Trophoblast cell (in vitro differentiated cells and primary cell): ENCODE data around the gene PGF.
A peak's percentile ranks its signal among the peaks of the same experiment; 100 is the strongest.

Experiments used
- DNase-seq, 2 donors: peaks; one replicate each; pipeline ENCODE4 v3.0.0-alpha.2; 2016
- H2AFZ ChIP-seq: 2 replicates; pipeline ENCODE4 v1.6.1; 2013; ENCODE audit warnings: low read length, moderate library complexity, mild to moderate bottlenecking; ENCODE audit not compliant: insufficient read depth, poor library complexity
- H2AK5ac ChIP-seq: 2 replicates; pipeline ENCODE4 v1.6.1; 2013; ENCODE audit warnings: mild to moderate bottlenecking, low read length
- H2BK120ac ChIP-seq: 2 replicates; pipeline ENCODE4 v1.6.1; 2013; ENCODE audit warnings: low read length, mild to moderate bottlenecking, moderate library complexity; ENCODE audit not compliant: insufficient read depth, poor library complexity
- H2BK12ac ChIP-seq: 2 replicates; pipeline ENCODE4 v1.6.1; 2013; ENCODE audit warnings: mild to moderate bottlenecking, low read length, moderate library complexity
- H2BK5ac ChIP-seq: 2 replicates; pipeline ENCODE4 v1.6.1; 2013; ENCODE audit warnings: low read length, low read depth, moderate library complexity, mild to moderate bottlenecking; ENCODE audit not compliant: poor library complexity
- H3K14ac ChIP-seq: 2 replicates; pipeline ENCODE4 v1.6.1; 2013; ENCODE audit warnings: mild to moderate bottlenecking, low read length
- H3K18ac ChIP-seq: 2 replicates; pipeline ENCODE4 v1.6.1; 2013; ENCODE audit warnings: mild to moderate bottlenecking, low read length
- H3K23ac ChIP-seq: 2 replicates; pipeline ENCODE4 v1.6.1; 2013; ENCODE audit warnings: low read length
- H3K27ac ChIP-seq: 2 replicates; pipeline ENCODE4 v1.5.1; 2013; ENCODE audit warnings: low read depth, mild to moderate bottlenecking, inconsistent platforms, low read length, moderate library complexity
- H3K27me3 ChIP-seq: 2 replicates; pipeline ENCODE4 v1.6.1; 2013; ENCODE audit warnings: inconsistent platforms, mild to moderate bottlenecking, low read length, moderate library complexity; ENCODE audit not compliant: insufficient read depth
- H3K36me3 ChIP-seq, 2 experiments: 1 replicate in 1 of 2; 2 replicates in 1 of 2; pipeline ENCODE4 v1.6.1; 2013; ENCODE audit warnings: low read length in 2 of 2, mild to moderate bottlenecking in 2 of 2, moderate library complexity in 1 of 2; ENCODE audit not compliant: insufficient read depth in 2 of 2, control insufficient read depth in 1 of 2
- H3K4ac ChIP-seq: 2 replicates; pipeline ENCODE4 v1.6.1; 2013; ENCODE audit warnings: low read depth, mild to moderate bottlenecking, low read length, moderate library complexity
- H3K4me1 ChIP-seq, 2 experiments: 1 replicate in 1 of 2; 2 replicates in 1 of 2; pipeline ENCODE4 v1.6.1; 2013; ENCODE audit warnings: low read length in 2 of 2, mild to moderate bottlenecking in 2 of 2, moderate library complexity in 1 of 2; ENCODE audit not compliant: insufficient read depth in 2 of 2, control insufficient read depth in 1 of 2
- H3K4me2 ChIP-seq: 2 replicates; pipeline ENCODE4 v1.6.1; 2013; ENCODE audit warnings: inconsistent platforms, mild to moderate bottlenecking, low read length, moderate library complexity
- H3K4me3 ChIP-seq: 2 replicates; pipeline ENCODE4 v1.5.1; 2013; ENCODE audit warnings: mild to moderate bottlenecking, low read depth, low read length, inconsistent platforms
- H3K79me1 ChIP-seq: one replicate; pipeline ENCODE4 v1.6.1; 2013; ENCODE audit warnings: low read length
- H3K79me2 ChIP-seq: 2 replicates; pipeline ENCODE4 v1.6.1; 2013; ENCODE audit warnings: low read length, mild to moderate bottlenecking; ENCODE audit not compliant: control insufficient read depth, insufficient read depth, poor library complexity
- H3K9ac ChIP-seq: 2 replicates; pipeline ENCODE4 v1.6.1; 2013; ENCODE audit warnings: mild to moderate bottlenecking, low read length
- H3K9me3 ChIP-seq: 2 replicates; pipeline ENCODE4 v1.6.1; 2013; ENCODE audit warnings: low read depth, mild to moderate bottlenecking, control low read depth, inconsistent platforms, low read length; ENCODE audit not compliant: insufficient read depth
- H4K12ac ChIP-seq: 2 replicates; pipeline ENCODE4 v1.6.1; 2013; ENCODE audit warnings: low read depth, mild to moderate bottlenecking, low read length, moderate library complexity
- H4K8ac ChIP-seq: 2 replicates; pipeline ENCODE4 v1.6.1; 2013; ENCODE audit warnings: low read depth, mild to moderate bottlenecking, low read length, moderate library complexity
- H4K91ac ChIP-seq: one replicate; pipeline ENCODE4 v1.6.1; 2013; ENCODE audit warnings: low read depth, mild to moderate bottlenecking, low read length, moderate library complexity
- WGBS: extraction: QIAGEN DNeasy Blood & Tissue Kit; methylation state at CpG from one replicate; pipeline ENCODE4 v1.1.7; 2013; ENCODE audit warnings: missing lambda C conversion rate; ENCODE audit not compliant: insufficient read length, insufficient coverage; ENCODE audit errors: extremely low coverage; 5-methylcytosine and 5-hydroxymethylcytosine counted together

PGF gene

DNA sequence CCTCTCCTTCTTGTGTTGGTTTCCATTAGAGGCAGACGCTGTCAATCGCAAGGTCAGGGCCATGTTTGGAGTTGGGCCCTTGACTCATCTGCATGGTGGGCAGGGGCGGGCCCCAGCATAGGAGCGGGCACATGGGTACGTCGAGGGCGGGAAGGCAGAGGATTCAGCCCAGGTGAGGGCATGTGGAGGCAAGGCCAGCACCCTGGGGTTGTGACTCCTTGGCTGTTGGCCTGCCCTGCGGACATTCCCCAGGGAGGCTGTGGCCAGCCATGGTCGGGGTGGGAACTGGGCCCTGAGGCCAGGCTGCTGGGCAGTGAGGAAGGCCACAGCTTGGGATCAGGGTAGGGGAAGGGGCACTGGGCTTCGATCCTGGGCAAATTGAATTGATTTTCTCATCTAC, 42.6 kb downstream of the PGF start:
- Histone ChIP-seq H4K8ac (no peak overlapping the region), H3K14ac (no peak overlapping the region), H3K27ac (no peak overlapping the region), H3K23ac (no peak overlapping the region), H2BK5ac (no peak overlapping the region), H3K9ac (no peak overlapping the region), H2AFZ (no peak overlapping the region), H4K91ac (no peak overlapping the region), H3K4ac (no peak overlapping the region), H2BK120ac (no peak overlapping the region), H3K9me3 (no peaks in the 10 kb centered on the region), H2AK5ac (no peak overlapping the region), H3K18ac (no peak overlapping the region), H3K79me1 (no peaks in the 10 kb centered on the region), H3K4me3 (no peak overlapping the region), H3K4me1 (no peaks in the 10 kb centered on the region), H3K36me3 (no peaks in the 10 kb centered on the region), H3K27me3 (no peaks in the 10 kb centered on the region), H2BK12ac (no peak overlapping the region), H3K4me2 (no peak overlapping the region), H4K12ac (no peak overlapping the region), H3K79me2 (no peaks in the 10 kb centered on the region)
- WGBS, result no CpG with 5 or more reads among the region's 10 CpGs
- no peak for DNase-seq

DNA sequence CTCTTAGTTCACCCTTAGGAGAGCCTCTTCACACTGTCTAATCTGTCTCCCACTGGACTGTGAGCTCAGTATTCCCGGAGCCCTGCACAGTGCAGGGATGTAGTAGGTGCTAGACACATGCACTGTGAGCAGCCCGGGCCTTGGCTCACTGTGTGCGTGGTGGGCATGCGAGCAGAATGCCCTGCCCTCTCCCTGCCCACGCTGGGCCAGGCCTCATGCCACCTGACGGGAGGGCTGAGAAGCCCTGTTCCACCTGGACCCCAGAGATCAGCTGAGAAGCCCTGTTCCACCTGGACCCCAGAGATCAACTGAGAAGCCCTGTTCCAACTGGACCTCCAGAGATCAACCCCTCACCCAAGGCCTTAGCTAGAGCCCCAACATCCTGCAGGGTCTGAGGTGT, 43.3 kb downstream of the PGF start:
- Histone ChIP-seq H3K9me3 (no peaks in the 10 kb centered on the region), H4K8ac (no peak overlapping the region), H3K27ac (no peak overlapping the region), H3K79me1 (no peaks in the 10 kb centered on the region), H3K4me1 (no peaks in the 10 kb centered on the region), H2BK5ac (no peak overlapping the region), H4K12ac (no peak overlapping the region), H3K27me3 (no peaks in the 10 kb centered on the region), H2AFZ (no peak overlapping the region), H3K79me2 (no peaks in the 10 kb centered on the region), H4K91ac (no peak overlapping the region), H3K23ac (no peak overlapping the region), H3K18ac (no peak overlapping the region), H3K4me2 (no peak overlapping the region), H2AK5ac (no peak overlapping the region), H2BK120ac (no peak overlapping the region), H3K14ac (no peak overlapping the region), H3K36me3 (no peaks in the 10 kb centered on the region), H3K4ac (no peak overlapping the region), H3K9ac (no peak overlapping the region), H2BK12ac (no peak overlapping the region), H3K4me3 (no peak overlapping the region)
- no CpG with 5 or more reads among the region's 6 CpGs for WGBS
- no peak for DNase-seq

DNA sequence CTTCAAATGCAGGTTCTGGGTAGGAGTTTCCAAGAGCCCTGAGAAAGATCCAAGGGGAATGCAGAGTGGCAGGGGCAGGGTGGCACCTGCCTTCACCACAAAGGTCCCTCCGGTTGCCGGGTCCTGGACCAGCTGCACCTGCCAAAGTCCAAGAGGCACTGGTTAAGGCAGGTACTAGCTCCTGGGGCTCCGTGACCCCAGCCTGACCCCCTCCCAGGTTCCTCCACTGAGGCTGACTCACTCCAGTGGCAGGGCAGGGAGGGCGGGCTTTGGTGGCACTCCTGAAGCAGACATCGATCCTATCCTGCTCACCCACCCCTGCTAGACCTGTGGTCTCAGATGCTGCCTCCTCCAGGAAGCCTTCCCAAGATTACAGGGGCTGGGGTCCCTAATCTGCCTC, 43.7 kb downstream of the PGF start:
- no peak overlapping the region for H4K8ac ChIP-seq
- no CpG with 5 or more reads among the region's 5 CpGs for WGBS
- H3K14ac ChIP-seq, result no peak overlapping the region
- no peak overlapping the region for H2BK5ac ChIP-seq
- no peak overlapping the region for H3K9ac ChIP-seq
- no peak overlapping the region for H3K27ac ChIP-seq
- no peak overlapping the region for H2AFZ ChIP-seq
- no peaks in the 10 kb centered on the region for H3K9me3 ChIP-seq
- H3K79me2 ChIP-seq, result no peaks in the 10 kb centered on the region
- no peak overlapping the region for H3K4me3 ChIP-seq
- no peak overlapping the region for H2AK5ac ChIP-seq
- H3K4me1 ChIP-seq, result no peaks in the 10 kb centered on the region
- no peak overlapping the region for H3K18ac ChIP-seq
- no peak overlapping the region for H2BK12ac ChIP-seq
- no peaks in the 10 kb centered on the region for H3K79me1 ChIP-seq
- H3K23ac ChIP-seq, result no peak overlapping the region
- no peak overlapping the region for H3K4me2 ChIP-seq
- no peak overlapping the region for H4K91ac ChIP-seq
- DNase-seq, result no peak
- no peaks in the 10 kb centered on the region for H3K27me3 ChIP-seq
- H3K36me3 ChIP-seq, result peaks cover 2% of the 10 kb centered on the region in 2 experiments
- no peak overlapping the region for H4K12ac ChIP-seq
- H2BK120ac ChIP-seq, result no peak overlapping the region
- H3K4ac ChIP-seq, result no peak overlapping the region

GRCh38 chr14:74911221-74911620, 44.2 kb downstream of the PGF start:
- Histone ChIP-seq H3K9me3 (no peaks in the 10 kb centered on the region), H4K91ac (no peak overlapping the region), H3K27me3 (no peaks in the 10 kb centered on the region), H3K4me1 (no peaks in the 10 kb centered on the region), H3K36me3 (peaks cover 6% of the 10 kb centered on the region in 2 experiments), H2BK12ac (peak overlapping the region; percentile 34), H3K4me2 (no peak overlapping the region), H4K12ac (no peak overlapping the region), H2AK5ac (no peak overlapping the region), H3K18ac (no peak overlapping the region), H3K79me1 (no peaks in the 10 kb centered on the region), H2AFZ (no peak overlapping the region), H3K9ac (no peak overlapping the region), H3K27ac (no peak overlapping the region), H3K23ac (no peak overlapping the region), H3K14ac (no peak overlapping the region), H3K4ac (no peak overlapping the region), H2BK120ac (no peak overlapping the region), H3K79me2 (no peaks in the 10 kb centered on the region), H4K8ac (no peak overlapping the region), H2BK5ac (no peak overlapping the region), H3K4me3 (no peak overlapping the region)
- no CpG with 5 or more reads among the region's 6 CpGs for WGBS
- no peak for DNase-seq
